DMS153 (cell line): ENCODE results near the gene RALGAPA2.

Experiments
- DNase-seq: peaks from one replicate; lab custom pipeline; 2025; lab: John Stamatoyannopoulos, UW

Gene RALGAPA2

GRCh38 chr20:20721489-20721888, 9.0 kb upstream of the RALGAPA2 start:
- no peak for DNase-seq

GRCh38 chr20:20720158-20720557, 7.7 kb upstream of the RALGAPA2 start:
- DNase-seq: no peak

- no peak for DNase-seq
Observed at GRCh38 chr20:20719411-20719810, 7.0 kb upstream of the RALGAPA2 start.

GRCh38 chr20:20713244-20713765, 861 bp upstream of the RALGAPA2 start:
- DNase-seq: no peak

GRCh38 chr20:20712004-20712473, 405 bp downstream of the RALGAPA2 start:
- DNase-seq: no peak

GRCh38 chr20:20711413-20711812, 1.0 kb downstream of the RALGAPA2 start:
- DNase-seq: no peak

- DNase-seq: peak; percentile 56
Observed at GRCh38 chr20:20710443-20711315, 1.8 kb downstream of the RALGAPA2 start.

GRCh38 chr20:20709887-20710286, 2.6 kb downstream of the RALGAPA2 start:
- no peak for DNase-seq

GRCh38 chr20:20706285-20706684, 6.2 kb downstream of the RALGAPA2 start:
- DNase-seq: peak; percentile 6

- DNase-seq: no peak
Observed at GRCh38 chr20:20702330-20703245, 9.9 kb downstream of the RALGAPA2 start.

GRCh38 chr20:20699917-20700316, 12.5 kb downstream of the RALGAPA2 start:
- no peak for DNase-seq

- no peak for DNase-seq
Observed at GRCh38 chr20:20699144-20699543, 13.3 kb downstream of the RALGAPA2 start.

GRCh38 chr20:20697325-20697845, 15.1 kb downstream of the RALGAPA2 start:
- DNase-seq: no peak

- DNase-seq: no peak
Observed at GRCh38 chr20:20695250-20695816, 17.1 kb downstream of the RALGAPA2 start.

- DNase-seq: no peak
Observed at GRCh38 chr20:20694591-20694990, 17.9 kb downstream of the RALGAPA2 start.

GRCh38 chr20:20692587-20692986, 19.9 kb downstream of the RALGAPA2 start:
- no peak for DNase-seq

- no peak for DNase-seq
Observed at GRCh38 chr20:20691477-20692235, 20.8 kb downstream of the RALGAPA2 start.

- DNase-seq: no peak
Observed at GRCh38 chr20:20690676-20691476, 21.6 kb downstream of the RALGAPA2 start.

- no peak for DNase-seq
Observed at GRCh38 chr20:20687319-20687718, 25.1 kb downstream of the RALGAPA2 start.

- DNase-seq: no peak
Observed at GRCh38 chr20:20685635-20686034, 26.8 kb downstream of the RALGAPA2 start.
